Smooth muscle cell (in vitro differentiated cells): ENCODE results near the gene ALDH4A1. TPM values are rescaled to one million over a fixed set of nuclear protein-coding genes. Genes with fewer than 3 reads are reported as not detected.

Experiments used
- DNase-seq: peaks from one replicate; lab custom pipeline; 2025; ENCODE audit not compliant: unreplicated experiment; lab: John Stamatoyannopoulos, UW
- H2AFZ ChIP-seq: fragments of 200-600 bp; sonication (generic); 2 replicates; pipeline ENCODE4 v1.6.0; 2016; ENCODE audit warnings: antibody characterized with exemption, low read depth, mild to moderate bottlenecking
- H3F3A ChIP-seq: fragments of 200-600 bp; sonication (generic); 2 replicates; pipeline ENCODE4 v1.6.0; 2017; ENCODE audit warnings: antibody characterized with exemption, low read depth
- H3K27ac ChIP-seq: fragments of 200-600 bp; sonication (generic); 2 replicates; pipeline ENCODE4 v1.5.1; 2016; ENCODE audit warnings: low read depth, mild to moderate bottlenecking
- H3K27me3 ChIP-seq: fragments of 200-600 bp; sonication (generic); 2 replicates; pipeline ENCODE4 v1.6.1; 2016; ENCODE audit warnings: low read depth, mild to moderate bottlenecking
- H3K36me3 ChIP-seq: fragments of 200-600 bp; sonication (generic); 2 replicates; pipeline ENCODE4 v1.5.1; 2016; ENCODE audit warnings: low read depth
- H3K4me1 ChIP-seq: fragments of 200-600 bp; sonication (generic); 2 replicates; pipeline ENCODE4 v1.5.1; 2016; ENCODE audit warnings: low read depth
- H3K4me2 ChIP-seq: fragments of 200-600 bp; sonication (generic); 2 replicates; pipeline ENCODE4 v1.6.0; 2016; ENCODE audit warnings: mild to moderate bottlenecking
- H3K4me3 ChIP-seq: fragments of 200-600 bp; sonication (generic); 2 replicates; pipeline ENCODE4 v1.5.1; 2016; ENCODE audit warnings: mild to moderate bottlenecking
- H3K79me2 ChIP-seq: fragments of 200-600 bp; sonication (generic); 2 replicates; pipeline ENCODE4 v1.6.0; 2016; ENCODE audit warnings: low read depth, mild to moderate bottlenecking
- H3K9ac ChIP-seq: fragments of 200-600 bp; sonication (generic); 2 replicates; pipeline ENCODE4 v1.6.0; 2016; ENCODE audit warnings: low read depth
- H3K9me3 ChIP-seq: fragments of 200-600 bp; sonication (generic); replicated peaks from 2 replicates; pipeline ENCODE4 v1.5.1; 2016; ENCODE audit warnings: low read depth
- H4K20me1 ChIP-seq: fragments of 200-600 bp; sonication (generic); 2 replicates; pipeline ENCODE4 v1.6.0; 2016; ENCODE audit warnings: low read depth
- CTCF ChIP-seq: fragments of 200-600 bp; sonication (generic); IDR thresholded peaks from 2 replicates; pipeline ENCODE4 v1.5.1; 2017; ENCODE audit warnings: borderline replicate concordance, mild to moderate bottlenecking, antibody characterized with exemption; ENCODE audit not compliant: insufficient read depth, poor library complexity, severe bottlenecking
- WGBS: methylation state at CpG from one replicate; pipeline ENCODE4 v1.1.7; 2016; ENCODE audit warnings: low lambda C conversion rate; 5-methylcytosine and 5-hydroxymethylcytosine counted together
- polyA plus RNA-seq: library from polyadenylated mRNA; unstranded; fragments of >200 nt; fragmentation: Nextera tagmentation; extraction: Ambion mirVana; gene quantifications from 2 replicates; pipeline ENCODE4 v1.2.1, GENCODE V29; 2016
- total RNA-seq: library from RNA; depleted of rRNA; stranded (reverse); fragments of >200 nt; gene quantifications from 2 replicates; pipeline ENCODE4 v1.2.3, GENCODE V29; 2014

ALDH4A1 gene
- total and polyA plus RNA-seq, 2 experiments from 2014 or later, result 4.8 to 7.2 TPM

GRCh38 chr1:18861590-18861989 is 40.8 kb downstream of the ALDH4A1 start:
- Histone ChIP-seq H4K20me1 (no peaks in the 10 kb centered on the region), H3K27me3 (peaks cover 8% of the 10 kb centered on the region), H3K79me2 (no peaks in the 10 kb centered on the region), H3F3A (no peaks in the 10 kb centered on the region), H2AFZ (no peak overlapping the region), H3K4me2 (no peak overlapping the region), H3K4me3 (no peak overlapping the region), H3K4me1 (no peaks in the 10 kb centered on the region), H3K9me3 (no peaks in the 10 kb centered on the region), H3K36me3 (no peaks in the 10 kb centered on the region), H3K9ac (no peak overlapping the region), H3K27ac (no peak overlapping the region)
- WGBS, result 81% methylated on average over 8 of the region's 8 CpGs
- TF ChIP-seq CTCF, result no peak
- no peak for DNase-seq

DNA sequence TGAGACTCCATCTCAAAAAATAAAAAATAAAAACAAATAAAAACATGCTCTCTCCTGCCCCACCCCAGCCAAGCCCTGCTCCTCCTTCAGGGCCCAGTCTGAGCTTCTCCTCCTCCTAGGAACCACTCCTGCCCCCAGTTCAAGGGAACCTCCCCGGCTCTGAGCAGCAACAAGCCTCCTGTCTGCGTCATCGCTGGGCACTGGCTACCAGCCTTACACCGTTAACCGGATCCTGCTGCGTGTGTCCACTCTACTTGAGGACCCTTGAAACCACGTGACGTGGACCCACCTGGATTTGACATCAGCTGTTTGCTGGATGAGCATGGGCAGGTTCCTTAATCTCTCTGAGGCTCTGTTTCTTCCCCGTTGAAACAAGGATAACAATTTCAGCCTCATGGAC is 41.3 kb downstream of the ALDH4A1 start:
- no peak overlapping the region for H3K4me2 ChIP-seq
- H3K9ac ChIP-seq, result no peak overlapping the region
- H3F3A ChIP-seq, result no peaks in the 10 kb centered on the region
- no peak overlapping the region for H3K27ac ChIP-seq
- no peaks in the 10 kb centered on the region for H3K79me2 ChIP-seq
- no peaks in the 10 kb centered on the region for H4K20me1 ChIP-seq
- no peaks in the 10 kb centered on the region for H3K4me1 ChIP-seq
- no peaks in the 10 kb centered on the region for H3K36me3 ChIP-seq
- 77% methylated on average over 9 of the region's 9 CpGs for WGBS
- no peak overlapping the region for H3K4me3 ChIP-seq
- no peak overlapping the region for H2AFZ ChIP-seq
- H3K9me3 ChIP-seq, result no peaks in the 10 kb centered on the region
- TF ChIP-seq CTCF, result no peak
- H3K27me3 ChIP-seq, result peaks cover 9% of the 10 kb centered on the region
- DNase-seq, result no peak

GRCh38 chr1:18859560-18859959 is 42.8 kb downstream of the ALDH4A1 start, which contains the start of gene TAS1R2:
Gene TAS1R2, minus strand, starts transcription at chr1:18859660. Its CDS starts 0 bp downstream, at chr1:18859660.
- WGBS, result 81% methylated on average over 4 of the region's 4 CpGs

More at GRCh38 chr1:18859560-18859959, 42.8 kb downstream of the ALDH4A1 start, which contains the start of gene TAS1R2:
- Histone ChIP-seq H4K20me1 (no peaks in the 10 kb centered on the region), H3K27me3 (peaks cover 7% of the 10 kb centered on the region), H3K9me3 (no peaks in the 10 kb centered on the region), H3K9ac (no peak within 1 kb of the TSS), H3K79me2 (no peaks in the 10 kb centered on the region), H3K4me1 (no peaks in the 10 kb centered on the region), H3K4me3 (no peak within 1 kb of the TSS), H3K27ac (no peak within 1 kb of the TSS), H3K36me3 (no peaks in the 10 kb centered on the region), H2AFZ (no peak within 1 kb of the TSS), H3F3A (no peaks in the 10 kb centered on the region), H3K4me2 (no peak within 1 kb of the TSS)
- no peak for TF ChIP-seq CTCF
- DNase-seq, result no peak
